ENCODE results near the gene C1orf87. TPM values are rescaled to one million over a fixed set of nuclear protein-coding genes. Genes with fewer than 3 reads are reported as not detected.

C1orf87 gene
- total RNA-seq, 3 donors from 2014 or later, result 0.14 TPM; not detected in 2

DNA sequence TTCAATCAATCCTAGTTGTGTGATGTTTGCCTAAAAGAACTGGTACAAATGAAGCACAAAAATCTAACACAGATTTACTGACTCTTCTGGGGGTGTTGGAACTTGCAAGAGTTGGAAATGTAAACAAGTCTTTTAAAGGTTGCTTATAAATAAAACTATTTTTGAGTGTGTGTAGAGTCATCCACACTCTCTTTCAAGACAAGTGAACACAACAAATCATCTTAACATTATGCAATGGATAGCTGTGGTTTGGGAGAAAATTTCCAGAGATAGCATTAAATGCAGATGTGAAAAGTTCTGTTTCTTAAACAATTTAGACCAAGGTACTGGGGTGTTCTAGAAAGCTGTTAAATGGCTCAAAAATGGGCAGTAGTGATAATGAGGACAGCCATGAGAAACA, 28.7 kb downstream of the C1orf87 start:
- TF ChIP-seq, protein P1, sequence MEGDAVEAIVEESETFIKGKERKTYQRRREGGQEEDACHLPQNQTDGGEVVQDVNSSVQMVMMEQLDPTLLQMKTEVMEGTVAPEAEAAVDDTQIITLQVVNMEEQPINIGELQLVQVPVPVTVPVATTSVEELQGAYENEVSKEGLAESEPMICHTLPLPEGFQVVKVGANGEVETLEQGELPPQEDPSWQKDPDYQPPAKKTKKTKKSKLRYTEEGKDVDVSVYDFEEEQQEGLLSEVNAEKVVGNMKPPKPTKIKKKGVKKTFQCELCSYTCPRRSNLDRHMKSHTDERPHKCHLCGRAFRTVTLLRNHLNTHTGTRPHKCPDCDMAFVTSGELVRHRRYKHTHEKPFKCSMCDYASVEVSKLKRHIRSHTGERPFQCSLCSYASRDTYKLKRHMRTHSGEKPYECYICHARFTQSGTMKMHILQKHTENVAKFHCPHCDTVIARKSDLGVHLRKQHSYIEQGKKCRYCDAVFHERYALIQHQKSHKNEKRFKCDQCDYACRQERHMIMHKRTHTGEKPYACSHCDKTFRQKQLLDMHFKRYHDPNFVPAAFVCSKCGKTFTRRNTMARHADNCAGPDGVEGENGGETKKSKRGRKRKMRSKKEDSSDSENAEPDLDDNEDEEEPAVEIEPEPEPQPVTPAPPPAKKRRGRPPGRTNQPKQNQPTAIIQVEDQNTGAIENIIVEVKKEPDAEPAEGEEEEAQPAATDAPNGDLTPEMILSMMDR (IDR thresholded peaks at IDR 0.05), result no peak
- no peak for ATAC-seq
- no peaks in the 10 kb centered on the region for H3K9me3 ChIP-seq
- H3K36me3 ChIP-seq (ENCODE audit: low read depth), result no peaks in the 10 kb centered on the region
- intact Hi-C loops (cut with DNase I, micrococcal nuclease), result no loop called here
- DNase-seq, result no peak
- H3K4me1 ChIP-seq (ENCODE audit: low read depth), result no peaks in the 10 kb centered on the region
- H3K4me3 ChIP-seq, result no peak overlapping the region

DNA sequence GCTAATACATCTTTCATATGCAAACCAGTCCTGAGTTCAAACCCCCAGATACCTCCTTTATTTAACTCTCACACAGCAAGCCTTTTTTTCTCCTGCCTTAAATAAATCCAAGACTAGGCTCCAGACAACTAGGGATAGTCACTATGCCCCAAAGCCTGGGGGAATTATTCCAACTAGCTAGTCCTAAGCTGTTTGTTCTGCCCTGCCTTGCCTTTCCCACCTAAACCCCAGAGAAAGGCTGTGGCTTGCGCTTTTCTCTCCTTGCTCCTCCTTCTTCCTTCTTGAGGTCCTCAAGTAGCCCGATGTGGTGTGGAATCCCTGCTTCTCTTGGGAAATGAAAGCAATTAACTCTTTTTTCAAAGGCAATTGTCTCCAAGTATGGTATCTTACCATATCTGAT, 31.8 kb downstream of the C1orf87 start:
- ATAC-seq (no peak), DNase-seq (no peak)
- H3K36me3 ChIP-seq (ENCODE audit: low read depth), result no peaks in the 10 kb centered on the region
- no peak overlapping the region for H3K4me3 ChIP-seq
- no peaks in the 10 kb centered on the region for H3K4me1 ChIP-seq (ENCODE audit: low read depth)
- no peaks in the 10 kb centered on the region for H3K9me3 ChIP-seq
- intact Hi-C loops (cut with DNase I, micrococcal nuclease), result no loop called here
- TF ChIP-seq, protein P1 (IDR thresholded peaks at IDR 0.05), result no peak

DNA sequence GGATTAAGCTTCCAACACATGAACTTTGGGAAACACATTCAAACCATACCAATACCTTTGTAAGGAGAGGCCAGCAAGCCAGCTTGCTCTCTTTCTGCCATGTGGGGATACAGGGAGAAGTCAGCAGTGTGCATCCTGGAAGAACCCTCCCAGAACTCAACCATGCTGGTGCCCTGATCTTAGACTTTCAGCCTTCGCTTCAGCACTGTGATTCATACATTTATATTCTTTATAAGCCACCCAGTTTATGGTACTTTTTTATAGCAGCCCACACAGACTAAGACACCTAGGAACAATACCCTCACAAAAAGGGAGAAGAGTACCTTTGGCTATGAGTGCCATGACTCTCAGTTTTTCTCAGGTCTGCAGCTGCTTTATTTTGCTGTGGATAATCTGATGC, 35.9 kb downstream of the C1orf87 start:
- TF ChIP-seq, protein P1 (IDR thresholded peaks at IDR 0.05), result no peak
- DNase-seq, result no peak
- peak; percentile 66 for ATAC-seq
- intact Hi-C loops (cut with DNase I, micrococcal nuclease), result no loop called here
- no peaks in the 10 kb centered on the region for H3K9me3 ChIP-seq
- H3K36me3 ChIP-seq (ENCODE audit: low read depth), result no peaks in the 10 kb centered on the region
- peaks cover 11% of the 10 kb centered on the region for H3K4me1 ChIP-seq (ENCODE audit: low read depth)
- H3K4me3 ChIP-seq, result no peak overlapping the region

DNA sequence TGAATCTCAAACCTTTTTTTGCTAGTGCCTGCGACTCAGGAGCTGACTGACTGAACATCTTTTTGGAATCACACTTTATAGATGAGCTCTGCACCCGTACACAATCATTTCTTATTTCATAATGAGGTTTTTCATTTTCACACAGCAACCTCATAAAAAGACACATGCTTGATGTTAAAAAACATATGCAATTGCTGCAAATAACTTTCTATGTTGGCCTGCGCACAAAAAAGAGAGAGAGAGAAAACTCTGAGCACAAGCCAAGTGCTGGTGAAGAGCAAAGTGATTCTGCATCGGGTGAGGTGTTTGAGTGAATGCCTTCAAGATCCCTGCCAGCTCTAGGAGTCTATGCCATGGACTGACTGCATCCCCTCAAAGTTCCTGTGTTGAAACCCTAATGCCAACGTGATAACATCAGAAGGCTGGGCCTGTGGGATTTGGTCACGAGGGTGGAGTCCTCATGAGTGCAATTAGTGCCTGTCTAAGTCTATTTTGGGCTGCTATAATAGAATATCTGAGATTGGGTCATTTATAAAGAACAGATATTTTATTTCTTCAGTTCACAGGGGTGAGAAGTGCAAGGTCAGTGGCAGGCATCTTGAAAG, 36.6 kb downstream of the C1orf87 start:
- Histone ChIP-seq H3K9me3 (no peaks in the 10 kb centered on the region), H3K4me3 (no peak overlapping the region), H3K4me1 (ENCODE audit: low read depth) (peaks cover 11% of the 10 kb centered on the region), H3K36me3 (ENCODE audit: low read depth) (no peaks in the 10 kb centered on the region)
- TF ChIP-seq, protein P1 (IDR thresholded peaks at IDR 0.05), result no peak
- intact Hi-C loops (cut with DNase I, micrococcal nuclease), result no loop called here
- DNase-seq, result no peak
- ATAC-seq, result no peak

DNA sequence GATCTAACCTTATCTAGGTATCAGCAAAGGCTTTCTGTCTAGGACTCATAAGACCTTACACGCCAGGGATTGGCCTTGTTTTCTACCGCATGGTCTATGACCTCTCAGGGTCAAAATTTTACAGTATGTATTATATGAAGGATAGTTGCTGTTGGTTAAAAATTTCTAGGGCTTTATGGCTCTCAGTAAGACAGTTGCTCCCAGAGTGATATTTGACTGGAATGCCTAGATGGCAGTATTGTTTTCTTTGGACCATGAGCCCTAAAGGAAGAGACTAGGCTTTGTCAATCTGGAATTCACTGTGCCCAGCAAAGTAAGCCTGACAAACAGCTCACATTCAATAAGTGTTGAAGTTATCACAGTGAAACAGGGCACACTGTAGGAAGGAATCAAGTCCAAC, 37.6 kb downstream of the C1orf87 start:
- Histone ChIP-seq H3K4me3 (no peak overlapping the region), H3K4me1 (ENCODE audit: low read depth) (peaks cover 11% of the 10 kb centered on the region), H3K9me3 (no peaks in the 10 kb centered on the region), H3K36me3 (ENCODE audit: low read depth) (no peaks in the 10 kb centered on the region)
- TF ChIP-seq, protein P1 (IDR thresholded peaks at IDR 0.05), result no peak
- ATAC-seq (peak; percentile 80), DNase-seq (peak in 1 of 3 donors; percentile 21)
- intact Hi-C loops (cut with DNase I, micrococcal nuclease), result no loop called here

DNA sequence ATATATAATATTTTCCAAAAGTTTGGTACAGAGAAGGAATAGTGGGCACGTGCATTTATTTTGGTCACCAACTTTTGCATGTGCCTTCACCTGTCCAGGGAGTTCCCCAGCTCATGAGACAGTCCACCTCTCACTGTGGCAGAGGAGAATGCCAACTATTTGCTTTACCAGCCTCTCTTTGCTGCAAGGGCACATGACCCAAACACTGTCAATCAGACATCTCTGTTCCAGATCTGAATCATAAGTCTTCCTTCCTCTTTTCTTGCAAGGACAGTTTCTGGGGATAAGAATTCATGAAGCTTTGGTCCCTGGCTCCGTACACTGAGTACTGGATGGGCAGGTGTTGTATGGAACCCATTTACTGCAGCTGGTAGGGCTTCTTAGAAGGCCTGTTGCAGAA, 38.6 kb downstream of the C1orf87 start:
- H3K36me3 ChIP-seq (ENCODE audit: low read depth), result no peaks in the 10 kb centered on the region
- H3K9me3 ChIP-seq, result no peaks in the 10 kb centered on the region
- TF ChIP-seq, protein P1 (IDR thresholded peaks at IDR 0.05), result no peak
- ATAC-seq (no peak), DNase-seq (no peak)
- intact Hi-C loops (cut with DNase I, micrococcal nuclease), result no loop called here
- H3K4me3 ChIP-seq, result no peak overlapping the region
- peaks cover 11% of the 10 kb centered on the region for H3K4me1 ChIP-seq (ENCODE audit: low read depth)

Data from mucosa of descending colon (tissue), 3 donors.